Gastroesophageal sphincter (tissue), 4 donors: ENCODE measurements around the gene SH3RF3. TPM values are rescaled to one million over a fixed set of nuclear protein-coding genes. Genes with fewer than 3 reads are reported as not detected.

Experiments
- ATAC-seq: fragments of 150-250 bp; one replicate; pipeline ENCODE4 v1.9.1; 2016; ENCODE audit warnings: mild to moderate bottlenecking, moderate library complexity
- H3K27ac ChIP-seq, 4 donors: fragments of 200-600 bp; sonication (generic) in 3 of 4; 1 replicate in 3 of 4; 2 replicates in 1 of 4; pipeline ENCODE4 v1.5.1; 2016 to 2019
- H3K27me3 ChIP-seq: fragments of 200-600 bp; sonication (generic); one replicate; pipeline ENCODE4 v1.5.1; 2019
- H3K36me3 ChIP-seq, 2 donors: fragments of 200-600 bp; sonication (generic); one replicate each; pipeline ENCODE4 v1.5.1; 2019; ENCODE audit warnings: control low read depth in 1 of 2
- H3K4me1 ChIP-seq, 3 donors: fragments of 200-600 bp; sonication (generic); 1 replicate in 2 of 3; 2 replicates in 1 of 3; pipeline ENCODE4 v1.5.1; 2016 to 2019; ENCODE audit warnings: control low read depth in 2 of 3
- H3K4me3 ChIP-seq, 2 donors: fragments of 200-600 bp; sonication (generic); one replicate each; pipeline ENCODE4 v1.5.1; 2019; ENCODE audit warnings: mild to moderate bottlenecking in 1 of 2, moderate library complexity in 1 of 2
- H3K9me3 ChIP-seq, 3 donors: fragments of 200-600 bp; sonication (generic); one replicate each; pipeline ENCODE4 v1.5.1; 2017 to 2019; ENCODE audit warnings: control low read depth in 2 of 3
- EP300 ChIP-seq: sonication (generic); formaldehyde crosslinking; IDR thresholded peaks from one replicate; pipeline ENCODE4 v1.6.1; 2017; ENCODE audit warnings: antibody characterized with exemption, mild to moderate bottlenecking
- POLR2A ChIP-seq, 2 donors: fragments of 450-650 bp; IDR thresholded peaks; one replicate each; pipeline ENCODE4 v1.6.1; 2017; ENCODE audit warnings: antibody characterized with exemption in 2 of 2, mild to moderate bottlenecking in 2 of 2, moderate library complexity in 1 of 2
- POLR2AphosphoS5 ChIP-seq: sonication (generic); formaldehyde crosslinking; IDR thresholded peaks from one replicate; pipeline ENCODE4 v1.6.1; 2017; ENCODE audit warnings: antibody characterized with exemption
- WGBS, 2 donors: methylation state at CpG; one replicate each; pipeline ENCODE4 v1.1.5; 2018; ENCODE audit warnings: low coverage in 1 of 2; 5-methylcytosine and 5-hydroxymethylcytosine counted together
- total RNA-seq, 4 donors: library from RNA; depleted of rRNA; stranded (reverse); fragments of >200 nt; gene quantifications; one replicate each; pipeline ENCODE4 v1.1.0, GENCODE V29; 2016
- TF ChIP-seq, protein P1 (sequence below), 4 experiments: fragments of 200-600 bp in 2 of 4; fragments of 450-650 bp in 2 of 4; sonication (generic) in 1 of 4; IDR thresholded peaks; one replicate each; pipeline ENCODE4 v1.5.1; 2017 to 2019; ENCODE audit warnings: antibody characterized with exemption in 4 of 4, mild to moderate bottlenecking in 2 of 4, moderate library complexity in 2 of 4

Gene SH3RF3
- total RNA-seq, 4 donors from 2014 or later: 10.1 to 15.8 (median 13.2) TPM

- Histone ChIP-seq H3K36me3 (no peaks in the 10 kb centered on the region), H3K27ac (no peak overlapping the region), H3K27me3 (no peaks in the 10 kb centered on the region), H3K4me1 (peaks cover 0 to 24% (median 12%) of the 10 kb centered on the region in 3 donors), H3K4me3 (no peak overlapping the region), H3K9me3 (no peaks in the 10 kb centered on the region)
- ATAC-seq: no peak
- WGBS, 2 donors: 42 to 64% methylated on average over 5 of the region's 16 CpGs
- TF ChIP-seq EP300: no peak
These were observed 141.7 kb downstream of the SH3RF3 start for GRCh38 chr2:109270505-109271312.

GRCh38 chr2:109271920-109272319 is 142.9 kb downstream of the SH3RF3 start:
- ATAC-seq: no peak
- 100% methylated on average over 1 of the region's 3 CpGs; no CpG with 5 or more reads in 1 of the 2 donors for WGBS, 2 donors
- TF ChIP-seq, protein P1, sequence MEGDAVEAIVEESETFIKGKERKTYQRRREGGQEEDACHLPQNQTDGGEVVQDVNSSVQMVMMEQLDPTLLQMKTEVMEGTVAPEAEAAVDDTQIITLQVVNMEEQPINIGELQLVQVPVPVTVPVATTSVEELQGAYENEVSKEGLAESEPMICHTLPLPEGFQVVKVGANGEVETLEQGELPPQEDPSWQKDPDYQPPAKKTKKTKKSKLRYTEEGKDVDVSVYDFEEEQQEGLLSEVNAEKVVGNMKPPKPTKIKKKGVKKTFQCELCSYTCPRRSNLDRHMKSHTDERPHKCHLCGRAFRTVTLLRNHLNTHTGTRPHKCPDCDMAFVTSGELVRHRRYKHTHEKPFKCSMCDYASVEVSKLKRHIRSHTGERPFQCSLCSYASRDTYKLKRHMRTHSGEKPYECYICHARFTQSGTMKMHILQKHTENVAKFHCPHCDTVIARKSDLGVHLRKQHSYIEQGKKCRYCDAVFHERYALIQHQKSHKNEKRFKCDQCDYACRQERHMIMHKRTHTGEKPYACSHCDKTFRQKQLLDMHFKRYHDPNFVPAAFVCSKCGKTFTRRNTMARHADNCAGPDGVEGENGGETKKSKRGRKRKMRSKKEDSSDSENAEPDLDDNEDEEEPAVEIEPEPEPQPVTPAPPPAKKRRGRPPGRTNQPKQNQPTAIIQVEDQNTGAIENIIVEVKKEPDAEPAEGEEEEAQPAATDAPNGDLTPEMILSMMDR (IDR thresholded peaks at IDR 0.05): no peak
- TF ChIP-seq POLR2A (IDR thresholded peaks at IDR 0.05): no peak
- no peak for TF ChIP-seq POLR2AphosphoS5
- no peak for TF ChIP-seq EP300
- no peaks in the 10 kb centered on the region for H3K27me3 ChIP-seq
- H3K9me3 ChIP-seq: no peaks in the 10 kb centered on the region
- no peaks in the 10 kb centered on the region for H3K36me3 ChIP-seq
- no peak overlapping the region for H3K27ac ChIP-seq
- H3K4me1 ChIP-seq: peaks cover 0 to 21% (median 9%) of the 10 kb centered on the region in 3 donors
- no peak overlapping the region for H3K4me3 ChIP-seq

DNA sequence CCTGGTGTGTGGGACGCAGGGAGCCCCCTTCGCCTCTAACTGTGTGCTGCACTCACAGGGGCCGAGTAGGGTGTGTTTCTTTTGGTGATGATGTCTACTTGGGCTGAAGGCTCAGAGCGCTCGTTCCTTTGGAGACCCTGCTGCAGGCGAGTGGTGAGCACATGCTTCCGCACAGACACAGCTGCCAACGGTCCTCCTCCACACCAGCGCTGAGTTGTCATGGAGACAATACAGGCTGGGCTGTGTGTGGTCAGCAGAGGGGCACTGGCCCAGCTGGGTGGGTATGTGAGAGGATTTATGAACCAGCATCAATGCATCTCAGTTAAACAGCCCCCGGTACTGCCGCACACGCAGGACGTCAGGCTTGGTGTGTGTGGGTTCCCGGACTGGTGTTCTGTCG is 143.5 kb downstream of the SH3RF3 start:
- peaks cover 0 to 16% (median 6%) of the 10 kb centered on the region in 3 donors for H3K4me1 ChIP-seq
- WGBS, 2 donors: 100% methylated on average over 2 of the region's 15 CpGs; no CpG with 5 or more reads in 1 of the 2 donors
- no peak overlapping the region for H3K27ac ChIP-seq
- H3K9me3 ChIP-seq: no peaks in the 10 kb centered on the region
- no peak for ATAC-seq
- no peaks in the 10 kb centered on the region for H3K27me3 ChIP-seq
- TF ChIP-seq POLR2AphosphoS5: no peak
- TF ChIP-seq, protein P1 (IDR thresholded peaks at IDR 0.05): no peak
- no peak for TF ChIP-seq POLR2A (IDR thresholded peaks at IDR 0.05)
- no peak for TF ChIP-seq EP300
- no peaks in the 10 kb centered on the region for H3K36me3 ChIP-seq
- no peak overlapping the region for H3K4me3 ChIP-seq

- no peaks in the 10 kb centered on the region for H3K36me3 ChIP-seq
- H3K4me1 ChIP-seq: peaks cover 0 to 24% (median 4%) of the 10 kb centered on the region in 3 donors
- 92% methylated on average over 6 to 8 of the region's 26 CpGs for WGBS, 2 donors
- no peak overlapping the region for H3K27ac ChIP-seq
- TF ChIP-seq EP300 (no peak), POLR2AphosphoS5 (no peak), POLR2A (IDR thresholded peaks at IDR 0.05) (no peak)
- TF ChIP-seq, protein P1 (IDR thresholded peaks at IDR 0.05): no peak
- H3K27me3 ChIP-seq: no peaks in the 10 kb centered on the region
- no peaks in the 10 kb centered on the region for H3K9me3 ChIP-seq
- no peak overlapping the region for H3K4me3 ChIP-seq
- ATAC-seq: no peak
These were observed 146.4 kb downstream of the SH3RF3 start for GRCh38 chr2:109275120-109276012.

DNA sequence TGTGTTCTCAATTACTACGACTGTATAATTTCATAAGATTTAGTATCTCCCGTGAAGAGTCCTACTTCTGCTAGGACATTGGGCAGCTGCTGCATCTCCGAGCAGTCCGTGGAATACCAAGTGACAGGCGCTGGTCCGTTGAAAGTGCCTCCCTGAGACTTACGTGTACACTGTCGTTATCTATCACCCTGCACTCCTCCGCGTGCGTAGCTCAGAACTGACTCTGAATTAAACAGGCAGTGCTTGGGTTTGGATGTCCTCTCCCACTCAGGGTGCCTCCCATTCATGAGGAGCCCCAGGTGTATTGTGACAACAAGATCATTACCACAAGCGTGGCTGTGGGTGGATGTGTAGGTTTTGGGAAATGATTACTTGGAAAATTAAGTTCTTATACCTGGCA is 148.4 kb downstream of the SH3RF3 start:
- Histone ChIP-seq H3K9me3 (no peaks in the 10 kb centered on the region), H3K4me3 (no peak overlapping the region), H3K4me1 (peaks cover 0 to 14% (median 0%) of the 10 kb centered on the region in 3 donors), H3K36me3 (no peaks in the 10 kb centered on the region), H3K27ac (no peak overlapping the region), H3K27me3 (no peaks in the 10 kb centered on the region)
- TF ChIP-seq POLR2AphosphoS5: no peak
- TF ChIP-seq EP300: no peak
- TF ChIP-seq, protein P1 (IDR thresholded peaks at IDR 0.05): no peak
- no peak for TF ChIP-seq POLR2A (IDR thresholded peaks at IDR 0.05)
- ATAC-seq: no peak
- WGBS, 2 donors: 65 to 70% methylated on average over 2 to 6 of the region's 12 CpGs
